Stimulated activated CD4-positive, alpha-beta T cell treated with anti-CD3 and anti-CD28 coated beads, Interleukin-2, amount 100 ng/mL, for 48 hours (primary cell): Measurements from ENCODE around the gene DLG5.

Experiments
- DNase-seq, 2 donors: peaks; one replicate each; pipeline ENCODE4 v3.0.0-alpha.2; 2020

The DLG5 gene

DNA sequence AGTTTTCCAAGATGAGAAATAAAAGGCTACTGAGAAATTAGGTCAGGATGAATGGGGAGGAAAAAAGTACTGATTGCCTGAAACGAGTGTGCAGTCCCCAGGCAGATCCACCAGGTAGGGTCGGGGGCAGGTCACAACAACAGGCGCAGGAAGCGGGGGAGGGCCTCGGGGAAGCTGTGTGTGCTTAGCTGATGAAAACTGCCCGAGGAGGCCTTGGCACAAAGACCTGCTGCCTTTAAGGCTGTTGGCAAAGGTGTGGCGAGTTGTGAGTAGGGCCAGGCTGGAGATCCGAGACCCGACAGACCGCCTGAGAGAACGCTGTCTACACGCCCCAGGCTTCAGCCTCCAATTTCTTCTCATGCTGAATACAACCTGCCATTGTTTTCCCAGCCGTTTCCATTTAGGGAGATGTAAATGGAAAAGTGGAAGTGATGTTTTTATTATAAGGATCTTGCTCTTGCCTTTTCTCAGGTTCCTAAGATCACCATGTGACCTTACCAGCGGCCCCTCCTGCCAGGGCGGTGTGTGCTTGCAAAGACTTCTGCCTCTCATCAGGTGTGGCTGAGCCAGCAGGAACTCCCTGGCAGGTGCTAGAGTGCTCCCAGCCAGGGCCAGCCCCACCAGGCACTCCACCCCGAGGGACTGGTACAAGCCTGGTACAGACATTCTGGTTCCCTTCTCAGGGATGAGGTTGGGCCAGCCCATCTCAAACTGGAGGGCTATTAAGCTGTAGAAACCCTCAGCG lies 60.8 kb downstream of the DLG5 start:
- no peak for DNase-seq

DNA sequence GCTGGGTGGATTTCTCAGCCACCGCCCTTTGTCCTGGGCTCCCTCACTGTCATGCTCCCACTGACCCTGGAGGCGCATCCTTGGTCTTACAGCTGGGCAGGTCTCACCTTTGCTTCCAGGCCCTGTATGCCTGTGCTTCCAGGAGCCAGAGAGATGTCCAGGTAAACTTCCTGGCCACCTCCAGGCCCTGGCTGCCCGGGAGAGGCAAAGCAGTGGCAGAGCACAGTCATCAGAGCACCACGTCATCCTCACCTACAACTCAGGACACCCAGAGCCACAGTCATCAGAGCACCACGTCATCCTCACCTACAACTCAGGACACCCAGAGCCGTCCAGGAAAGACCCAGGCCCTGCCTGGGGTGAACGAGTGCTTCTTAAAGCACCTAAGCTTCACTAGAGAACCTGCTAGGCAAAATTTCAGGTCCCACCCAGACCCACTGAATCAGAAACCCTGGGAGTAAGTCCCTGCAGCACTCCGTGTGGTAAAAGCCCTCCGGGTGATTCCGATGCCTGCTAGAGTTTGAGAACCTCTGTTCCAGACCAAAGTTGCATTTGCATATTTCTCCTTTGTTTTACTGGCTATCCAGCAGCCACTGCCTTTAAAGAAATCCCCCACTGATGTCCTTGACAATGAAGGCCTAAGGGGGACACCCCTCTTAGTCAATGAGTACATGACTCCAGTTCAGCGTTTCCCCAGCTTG lies 62.3 kb downstream of the DLG5 start:
- no peak for DNase-seq

DNA sequence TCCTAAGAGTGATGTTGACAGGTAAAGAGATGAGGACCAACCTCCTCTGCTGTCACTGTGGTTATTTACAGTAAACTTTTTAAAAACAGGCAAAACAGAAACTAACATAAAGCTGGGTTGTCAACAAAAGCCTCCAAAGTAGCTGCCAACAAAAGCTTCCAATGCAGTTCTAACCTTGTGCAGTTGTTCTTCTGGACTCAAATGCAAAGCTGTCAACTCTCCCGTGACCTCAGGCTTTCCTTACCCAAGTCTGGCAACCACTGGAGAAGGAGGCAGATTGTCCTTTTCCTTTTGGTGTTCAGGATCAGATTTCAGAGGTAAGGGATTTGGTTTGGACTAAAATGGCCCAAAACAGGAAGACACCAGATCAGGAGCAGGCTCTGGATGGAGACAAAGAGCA lies 63.1 kb downstream of the DLG5 start:
- no peak for DNase-seq

DNA sequence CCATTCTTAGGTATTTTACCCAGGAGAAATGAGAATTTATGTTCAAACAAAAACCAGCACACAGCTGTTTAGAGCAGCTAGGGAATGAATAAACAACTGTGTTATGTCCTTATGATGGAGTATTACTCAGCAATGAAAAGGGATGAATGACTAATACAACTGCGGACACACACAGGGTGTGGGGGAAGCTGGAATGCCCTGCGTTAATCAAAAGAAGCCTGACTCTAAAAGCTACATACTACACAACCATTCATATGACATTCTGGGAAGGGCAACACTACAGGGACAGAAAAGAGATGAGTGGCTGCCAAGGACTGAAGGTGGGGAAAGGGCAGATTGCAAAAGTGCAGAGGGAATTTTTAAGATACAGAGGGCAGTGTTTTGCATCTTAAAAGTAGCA lies 64.0 kb downstream of the DLG5 start:
- no peak for DNase-seq

DNA sequence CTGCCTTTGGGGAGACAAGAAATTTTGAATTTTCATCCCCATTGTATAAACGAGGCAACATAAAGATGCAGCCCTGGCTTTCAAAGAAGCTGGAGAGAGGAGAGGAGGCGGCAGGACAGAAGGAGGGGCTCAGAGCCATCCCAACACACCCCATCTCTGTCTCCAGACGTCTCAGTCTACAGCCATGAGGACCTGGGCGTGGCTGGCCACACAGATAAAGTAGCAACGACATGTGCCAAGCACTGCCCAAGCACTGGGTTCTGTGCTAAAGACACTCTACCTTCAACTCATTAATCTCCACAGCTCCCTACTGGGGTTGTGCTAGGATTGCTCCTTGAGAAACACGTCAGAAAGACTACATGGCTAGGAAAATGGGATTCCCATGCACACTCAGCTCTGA lies 65.2 kb downstream of the DLG5 start:
- DNase-seq = no peak

GRCh38 chr10:77859865-77860282 lies 66.7 kb downstream of the DLG5 start:
- no peak for DNase-seq

DNA sequence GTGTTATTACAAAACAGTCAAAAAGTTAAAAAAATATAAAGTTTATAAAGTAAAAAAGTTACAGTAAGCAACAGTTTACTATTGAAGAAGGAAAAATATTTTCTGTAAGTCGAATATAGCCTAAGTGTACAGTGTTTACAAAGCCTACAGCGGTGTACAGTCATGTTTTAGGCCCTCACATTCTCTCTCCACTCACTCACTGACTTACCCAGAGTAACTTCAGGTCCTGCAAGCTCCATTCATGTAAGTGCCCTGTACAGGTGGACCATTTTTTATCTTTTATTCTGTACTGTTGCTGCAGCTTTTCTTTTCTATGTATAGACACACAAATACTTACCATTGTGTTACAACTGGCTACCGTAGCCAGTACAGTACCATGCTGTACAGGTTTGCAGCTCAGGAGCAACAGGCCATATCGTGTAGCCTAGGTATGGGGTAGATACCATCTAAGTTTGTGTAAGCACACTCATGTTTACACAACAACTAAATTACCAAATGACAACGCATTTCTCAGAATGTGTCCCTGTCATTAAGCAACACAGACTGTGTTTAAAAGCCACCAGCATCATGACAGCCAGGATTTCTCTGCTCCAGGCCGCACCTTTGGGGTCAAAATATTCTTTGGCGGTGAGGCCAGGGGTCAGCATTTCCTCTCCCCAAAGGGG lies 67.2 kb downstream of the DLG5 start:
- DNase-seq = no peak

DNA sequence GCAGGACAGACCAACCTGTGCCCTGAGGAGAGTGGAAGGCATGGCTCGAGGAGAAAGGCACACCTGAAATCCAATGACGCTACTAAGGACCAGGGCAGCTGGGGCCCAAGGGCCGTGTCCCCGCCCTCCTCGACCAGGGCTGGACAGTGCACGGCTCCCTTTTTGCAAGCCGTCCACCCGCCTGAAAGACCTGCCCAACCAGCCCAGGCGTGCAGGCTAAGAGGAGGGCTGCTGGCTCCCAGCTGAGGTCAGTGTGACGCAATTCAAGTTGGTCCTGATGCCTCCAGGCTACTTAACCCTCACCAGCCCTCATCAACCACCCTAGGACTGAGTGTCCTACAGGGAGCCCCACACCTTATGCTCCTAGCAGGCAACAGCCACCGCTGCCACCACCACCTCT lies 69.3 kb downstream of the DLG5 start:
- no peak for DNase-seq

GRCh38 chr10:77856566-77856965 lies 70.0 kb downstream of the DLG5 start:
- DNase-seq = no peak

DNA sequence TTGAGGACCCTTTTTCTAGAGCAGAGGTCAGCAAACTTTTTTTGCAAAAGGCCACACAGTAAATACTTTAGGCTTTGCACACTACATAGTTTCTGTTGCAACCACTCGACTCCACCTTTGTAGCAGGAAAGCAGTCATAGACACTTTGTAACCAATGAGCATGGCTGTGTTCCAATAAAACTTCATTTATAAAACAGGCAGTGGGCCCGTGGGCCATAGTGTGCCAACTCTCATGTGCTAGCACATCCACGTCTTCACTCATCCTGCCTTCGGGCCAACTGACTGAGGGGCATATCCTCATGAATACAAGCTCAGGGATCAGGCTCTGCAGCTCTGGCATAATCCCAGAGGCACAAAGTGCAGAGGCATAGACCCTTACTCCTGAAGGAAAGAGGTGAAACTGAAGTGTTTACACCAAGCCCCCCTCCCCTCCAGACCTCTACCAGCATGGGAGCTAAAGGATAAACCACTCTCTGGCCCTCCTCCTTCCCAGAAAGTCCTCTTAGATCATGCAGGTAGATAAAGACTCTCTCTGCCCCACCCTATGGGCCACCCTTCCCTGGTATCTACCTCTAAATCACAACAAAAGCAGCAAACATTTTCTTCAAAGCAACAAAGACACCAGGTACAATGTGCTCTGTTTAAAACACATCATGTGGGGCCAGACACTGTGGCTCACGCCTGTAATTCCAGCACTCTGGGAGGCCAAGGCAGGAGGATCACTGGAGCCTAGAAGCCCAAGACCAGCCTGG lies 71.0 kb downstream of the DLG5 start:
- no peak for DNase-seq

GRCh38 chr10:77854115-77854514 lies 72.4 kb downstream of the DLG5 start:
- no peak for DNase-seq

DNA sequence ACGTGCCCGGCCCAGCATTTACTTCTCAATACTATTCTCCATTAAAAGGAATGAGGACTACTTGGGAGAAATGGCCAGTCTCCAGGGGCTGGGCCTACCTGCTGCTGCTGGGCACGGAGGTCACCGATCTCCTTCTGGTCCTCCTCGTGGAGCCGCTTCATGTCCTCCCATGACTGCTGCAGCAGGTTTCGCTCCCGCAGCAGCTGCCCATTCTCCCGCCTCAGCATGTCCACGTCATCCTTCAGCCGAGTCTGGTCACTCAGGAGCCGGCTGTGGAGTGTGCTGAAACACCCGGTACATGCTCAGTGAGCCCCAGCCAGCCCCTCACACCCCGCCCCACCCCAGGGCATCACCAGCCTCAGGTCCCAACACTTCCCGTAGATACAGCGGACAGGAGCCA lies 73.3 kb downstream of the DLG5 start:
- no peak for DNase-seq

DNA sequence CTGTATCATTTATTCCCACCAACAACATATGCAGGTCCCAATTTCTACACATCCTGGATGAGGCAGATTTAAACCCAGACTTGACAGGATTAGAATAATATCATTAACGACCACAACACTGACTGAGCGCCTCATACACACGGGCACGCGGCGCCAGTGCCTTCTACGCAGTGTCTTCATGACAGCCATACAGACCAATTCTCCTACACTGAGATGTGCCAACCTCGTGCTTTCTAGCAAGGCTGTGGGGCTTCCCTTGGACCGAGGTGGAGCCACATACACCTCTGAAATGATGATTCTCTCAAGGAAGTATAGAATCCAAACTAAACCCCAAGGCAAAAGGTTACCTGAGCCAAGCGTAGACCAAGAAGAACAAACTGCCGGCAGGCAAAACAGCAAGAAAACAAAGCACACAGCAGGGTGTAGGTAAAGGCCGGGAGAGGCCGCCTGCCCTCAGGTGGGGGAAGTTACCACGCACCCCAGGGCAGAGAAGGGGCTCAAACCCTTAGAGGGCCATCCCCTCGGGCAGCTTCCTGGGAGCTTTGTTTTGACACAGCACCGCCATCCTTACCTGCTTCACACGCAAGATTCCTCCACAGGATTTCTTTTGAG lies 75.8 kb downstream of the DLG5 start:
- DNase-seq = no peak

GRCh38 chr10:77849039-77849664 lies 77.4 kb downstream of the DLG5 start:
- no peak for DNase-seq

DNA sequence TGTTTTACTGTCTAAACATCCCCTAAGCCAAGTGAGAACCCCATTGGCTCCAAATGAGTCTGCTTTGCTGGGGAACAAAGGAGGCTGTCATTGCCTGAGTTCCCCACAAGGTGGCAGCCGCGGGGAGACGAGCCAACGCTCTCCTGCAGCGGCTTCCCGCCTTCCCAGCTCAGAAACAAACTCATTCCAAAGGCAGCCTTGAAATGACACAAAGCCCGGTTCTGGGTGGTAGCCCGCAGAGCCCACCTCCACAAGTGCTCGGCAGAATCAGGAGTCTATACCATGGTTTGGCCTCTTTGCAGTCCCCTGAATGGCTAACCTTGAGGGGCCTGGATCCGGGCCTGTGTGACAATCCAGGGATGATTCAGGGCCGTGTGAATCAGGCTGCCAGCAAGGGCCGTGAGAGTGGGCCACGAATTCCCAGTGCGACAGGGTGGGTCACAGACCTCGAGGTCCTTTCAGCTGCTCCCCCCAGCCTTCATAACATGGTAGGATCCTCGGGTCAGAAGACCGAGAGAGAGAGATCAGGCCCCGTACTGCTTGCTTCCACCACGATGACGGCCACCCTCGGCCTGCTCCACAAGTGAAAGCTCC lies 79.7 kb downstream of the DLG5 start:
- DNase-seq = peak; percentile 65 to 73

DNA sequence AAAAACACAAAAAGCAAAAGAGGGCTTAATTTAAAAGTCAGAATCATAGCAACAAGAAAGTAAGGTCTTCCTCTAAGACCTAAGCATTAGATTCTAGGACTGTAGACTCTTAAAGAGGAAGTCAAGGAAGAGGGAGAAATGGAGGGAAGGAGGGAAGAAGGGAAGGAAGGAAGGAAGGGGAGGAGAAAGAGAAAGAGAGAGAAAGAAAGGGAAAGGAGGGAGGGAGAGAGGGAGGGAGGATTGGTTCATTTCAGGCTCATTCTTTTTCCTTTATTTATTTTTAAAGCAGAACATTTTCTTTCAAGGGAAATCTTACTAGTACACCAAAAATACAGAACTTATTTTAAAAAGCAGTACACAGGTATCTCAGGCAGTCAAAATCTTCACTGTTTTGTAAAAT lies 81.1 kb downstream of the DLG5 start:
- no peak for DNase-seq

- no peak for DNase-seq
Observed at GRCh38 chr10:77844713-77845445, 81.7 kb downstream of the DLG5 start.

- DNase-seq = no peak
Observed at GRCh38 chr10:77844177-77844576, 82.4 kb downstream of the DLG5 start.

GRCh38 chr10:77843264-77843663 lies 83.3 kb downstream of the DLG5 start:
- DNase-seq = no peak

DNA sequence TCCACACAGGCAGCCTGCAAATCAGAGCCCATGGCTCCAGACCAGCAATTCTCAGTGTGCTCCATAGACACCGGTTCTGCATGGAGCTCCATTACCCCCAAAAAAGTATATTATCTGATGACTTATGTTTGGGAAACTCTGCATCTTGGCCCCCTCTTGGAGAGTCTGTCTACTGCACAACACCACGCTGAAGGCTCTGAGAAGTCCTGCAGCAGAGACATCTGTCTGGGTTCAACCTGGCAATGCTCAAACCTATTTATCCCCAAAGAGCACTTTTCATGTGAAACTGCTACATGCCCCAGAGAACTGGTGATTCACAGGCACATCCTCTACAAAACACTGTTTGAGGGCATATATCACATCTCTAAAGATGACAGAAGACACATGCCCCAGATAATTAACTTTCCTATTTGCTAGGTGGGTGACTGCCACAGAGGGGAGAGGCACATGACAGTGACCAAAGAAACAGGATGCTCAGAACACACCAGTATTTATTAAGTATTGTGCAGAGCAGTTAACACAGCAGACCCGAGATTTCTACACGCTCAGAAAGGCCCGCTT lies 83.8 kb downstream of the DLG5 start:
- no peak for DNase-seq
